ENCODE results near the gene ENTR1.
A peak's percentile ranks its signal among the peaks of the same experiment; 100 is the strongest.

Gene ENTR1

GRCh38 chr9:136373300-136374182, 36.9 kb downstream of the ENTR1 start, which contains the start of gene CARD9:
TSS of gene CARD9 (minus strand) at chr9:136373669. CDS start at chr9:136372078, 1,591 bp downstream.
- DNase-seq = no peak

DNA sequence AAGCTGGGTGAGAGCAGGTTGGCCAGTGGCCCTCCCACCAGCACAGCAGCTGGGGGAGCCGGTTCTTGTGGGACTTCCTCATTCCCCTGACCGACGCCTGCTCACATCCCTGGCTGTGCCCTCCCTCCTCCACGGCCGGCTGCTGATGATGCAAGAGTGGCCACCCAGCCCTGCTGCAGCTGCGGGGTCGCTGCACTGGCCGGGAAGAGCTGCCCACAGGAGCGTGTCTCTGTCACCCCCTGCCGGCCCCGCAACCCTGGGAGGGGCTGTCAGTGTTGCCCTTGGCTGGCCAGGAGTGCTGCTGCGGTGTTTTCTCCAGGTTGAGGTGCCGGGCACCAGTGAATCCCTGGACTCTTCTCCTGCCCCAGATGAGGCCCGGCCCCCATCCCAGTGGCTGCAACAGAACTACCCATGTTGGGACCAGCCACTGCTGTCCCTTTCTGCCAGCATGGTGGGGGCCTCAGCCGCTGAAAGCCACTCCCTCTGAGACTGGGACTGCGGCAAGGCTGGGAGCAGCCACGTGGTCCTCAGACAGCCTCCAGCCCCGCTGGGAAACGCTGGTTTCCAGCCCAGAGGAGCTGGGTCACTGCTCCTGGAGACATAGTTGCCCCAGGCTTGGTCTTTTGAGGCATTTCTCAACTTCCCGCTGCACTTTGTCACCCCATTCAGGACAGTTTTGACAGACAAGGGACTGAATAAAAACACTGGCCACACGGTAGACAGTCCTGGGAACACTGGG, 37.7 kb downstream of the ENTR1 start:
- DNase-seq = no peak

DNA sequence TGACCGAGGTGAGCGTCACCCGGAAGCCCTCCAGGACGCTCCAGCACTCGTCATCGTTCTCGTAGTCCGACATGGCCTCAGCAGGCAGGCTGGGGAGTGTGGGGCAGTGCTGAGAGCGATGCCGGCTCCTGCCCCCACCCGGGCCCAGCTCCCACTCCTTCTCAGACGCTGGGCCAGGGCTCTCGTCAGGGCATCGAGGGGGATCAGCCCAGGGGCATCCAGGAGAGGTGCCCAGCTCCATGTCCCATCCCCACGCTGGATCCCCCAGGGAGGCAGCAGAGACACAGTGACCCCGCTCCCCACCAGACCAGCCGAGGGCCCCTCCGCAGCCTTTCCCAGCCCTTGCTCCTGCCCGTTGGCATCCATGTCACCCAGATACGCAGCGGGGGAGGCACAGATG, 38.4 kb downstream of the ENTR1 start:
- DNase-seq = no peak

- DNase-seq = no peak
These were observed 38.9 kb downstream of the ENTR1 start for GRCh38 chr9:136371533-136371880.

GRCh38 chr9:136370687-136371532, 39.5 kb downstream of the ENTR1 start:
- DNase-seq = no peak

GRCh38 chr9:136370037-136370436, 40.4 kb downstream of the ENTR1 start:
- no peak for DNase-seq

GRCh38 chr9:136368190-136368589, 42.2 kb downstream of the ENTR1 start:
- DNase-seq = no peak

DNA sequence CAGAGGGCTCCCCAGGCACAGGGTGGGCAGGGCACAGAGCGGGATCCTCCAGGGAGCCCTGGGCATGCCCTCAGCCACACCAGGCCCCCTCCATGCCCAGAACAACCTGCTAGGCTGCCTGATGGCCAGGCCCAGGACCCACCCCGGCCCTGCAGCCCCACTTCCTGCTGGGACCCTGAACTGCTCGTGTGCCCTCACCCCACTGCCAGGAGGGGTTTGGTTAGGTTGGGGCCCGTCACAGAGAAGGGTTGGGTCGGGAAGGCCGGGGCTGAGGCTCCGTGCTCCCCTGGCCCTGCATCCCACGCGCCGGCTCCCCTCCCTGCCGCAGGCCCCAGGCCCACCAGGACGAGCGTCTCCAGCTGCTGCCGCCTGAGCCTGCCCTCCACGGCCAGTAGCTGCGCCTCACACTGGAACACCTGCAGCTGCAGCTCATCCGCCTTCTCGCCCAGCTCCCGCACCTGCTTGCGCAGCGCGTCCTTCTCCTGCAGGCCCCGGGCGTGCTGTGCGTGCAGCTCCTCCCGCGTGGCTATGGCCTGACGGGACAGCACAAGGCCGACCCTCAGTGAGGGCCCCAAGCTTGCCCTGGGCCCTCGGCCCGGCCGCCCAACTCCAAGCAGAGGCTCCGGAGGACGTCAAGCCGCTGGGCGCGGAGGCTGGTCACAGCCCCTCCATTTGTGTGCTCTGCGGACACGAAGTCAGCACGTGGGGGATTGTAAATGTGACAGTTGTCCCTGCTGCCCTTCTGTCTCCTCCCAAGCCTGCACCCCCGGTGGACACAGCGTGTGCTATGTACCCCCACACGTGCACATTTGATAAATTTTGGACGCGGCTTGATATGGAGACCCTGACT, 42.9 kb downstream of the ENTR1 start:
- DNase-seq = no peak

- DNase-seq = no peak
These were observed 43.6 kb downstream of the ENTR1 start for GRCh38 chr9:136366826-136367225.

DNA sequence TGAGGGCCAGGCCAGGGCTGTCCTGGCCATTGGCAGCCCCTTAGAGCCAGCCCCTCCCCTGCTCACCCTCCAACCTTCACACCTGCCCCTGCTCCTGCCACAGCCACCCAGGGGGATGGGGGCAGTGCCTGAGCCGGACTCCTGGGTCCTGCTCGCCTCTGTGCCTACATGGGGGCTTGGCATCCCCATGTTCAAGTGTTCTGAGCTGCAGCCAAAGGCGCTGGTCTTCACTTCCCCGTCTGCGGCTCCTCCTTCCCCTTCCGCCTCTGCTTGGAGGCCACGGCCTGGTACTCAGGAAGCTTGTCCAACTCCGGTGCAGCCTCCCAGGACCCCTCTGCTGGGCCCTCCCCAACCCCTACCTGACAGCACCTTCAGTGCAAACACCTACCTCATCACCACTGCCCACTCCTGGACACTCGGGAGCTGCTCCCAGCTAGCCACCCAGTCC, 44.6 kb downstream of the ENTR1 start:
- DNase-seq = no peak

DNA sequence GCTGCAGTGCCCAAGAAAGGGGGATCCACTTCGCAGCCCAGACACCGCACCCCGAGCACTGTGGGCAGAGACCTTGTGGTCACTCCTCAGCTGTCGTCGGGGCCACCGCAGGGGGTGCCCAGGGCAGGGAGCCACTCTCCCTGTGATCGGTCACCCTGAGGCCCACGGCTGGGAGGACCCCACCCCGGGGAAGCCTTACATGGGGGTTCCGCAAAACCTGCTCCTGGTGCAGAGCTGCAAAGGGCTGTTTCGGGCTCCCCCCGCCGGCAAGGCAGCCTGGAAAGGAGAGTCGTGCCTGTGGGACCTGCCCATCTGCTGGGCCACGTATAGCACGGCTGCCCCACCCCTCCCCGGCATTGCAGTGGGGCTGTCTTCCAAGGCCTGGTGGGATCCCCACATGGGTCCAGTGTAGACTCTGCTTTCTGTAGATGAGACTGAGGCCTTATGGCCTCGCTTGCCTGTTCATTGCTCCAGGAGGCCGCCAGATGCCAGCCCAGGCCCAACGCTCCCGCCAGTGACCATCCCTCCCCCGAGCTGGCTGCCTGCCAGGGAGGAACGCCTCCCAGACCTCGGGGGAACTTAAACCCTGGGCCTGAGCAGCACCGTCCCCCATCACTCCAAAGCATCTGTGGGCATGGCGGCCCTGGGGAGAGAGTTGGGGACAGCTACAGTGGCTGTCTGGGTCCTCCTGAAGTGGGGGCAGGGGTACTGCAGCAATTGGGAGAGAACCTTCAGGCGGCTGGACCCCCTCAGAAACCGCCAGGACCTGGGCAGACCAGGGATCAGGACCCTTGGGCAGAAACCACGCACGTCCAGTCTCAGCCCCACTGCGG, 45.3 kb downstream of the ENTR1 start:
- DNase-seq = no peak

- DNase-seq = no peak
These were observed 46.3 kb downstream of the ENTR1 start for GRCh38 chr9:136363949-136364748.

GRCh38 chr9:136363106-136363948, 47.1 kb downstream of the ENTR1 start, which contains the start of gene DNLZ:
TSS of gene DNLZ (minus strand) at chr9:136363744. CDS start at chr9:136363714, 30 bp downstream.
- DNase-seq = peak; percentile 86 to 95

GRCh38 chr9:136362450-136362784, 48.0 kb downstream of the ENTR1 start:
- no peak for DNase-seq

- no peak for DNase-seq
These were observed 48.5 kb downstream of the ENTR1 start for GRCh38 chr9:136361754-136362449.

DNA sequence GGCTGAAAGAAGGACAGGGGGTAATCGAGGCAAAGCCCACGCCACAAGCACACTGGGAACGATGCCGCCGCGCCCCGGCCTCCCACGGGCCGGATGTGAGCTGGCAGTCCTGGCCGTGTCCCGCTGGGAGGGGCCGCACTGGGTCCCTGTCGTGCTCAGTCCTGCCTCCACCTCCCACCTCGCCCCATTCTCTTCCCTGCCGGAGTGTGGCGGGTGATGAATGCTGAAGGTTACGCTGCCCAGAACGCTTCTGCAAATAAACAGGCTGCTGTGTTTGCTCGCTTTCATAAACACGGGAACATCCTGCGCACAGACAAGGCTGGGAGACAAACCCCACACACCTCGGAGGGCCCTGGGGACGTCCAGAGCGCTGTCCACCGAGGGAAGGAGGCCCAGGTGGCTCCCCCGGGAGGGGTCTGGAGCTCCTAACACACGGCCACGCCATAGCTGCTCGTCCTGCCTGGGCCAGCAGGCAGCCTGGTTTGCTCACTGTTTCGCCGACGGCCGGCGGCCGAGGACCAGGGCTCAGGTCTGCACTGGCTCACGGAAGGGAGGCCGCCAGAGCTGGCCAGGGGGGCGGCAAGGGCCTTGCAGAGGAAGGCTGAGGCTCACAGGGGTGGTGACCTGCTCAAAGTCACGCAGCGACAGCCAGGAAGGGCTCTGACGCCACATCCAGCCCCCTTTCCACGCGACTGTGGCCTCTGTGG, 49.2 kb downstream of the ENTR1 start:
- no peak for DNase-seq

DNA sequence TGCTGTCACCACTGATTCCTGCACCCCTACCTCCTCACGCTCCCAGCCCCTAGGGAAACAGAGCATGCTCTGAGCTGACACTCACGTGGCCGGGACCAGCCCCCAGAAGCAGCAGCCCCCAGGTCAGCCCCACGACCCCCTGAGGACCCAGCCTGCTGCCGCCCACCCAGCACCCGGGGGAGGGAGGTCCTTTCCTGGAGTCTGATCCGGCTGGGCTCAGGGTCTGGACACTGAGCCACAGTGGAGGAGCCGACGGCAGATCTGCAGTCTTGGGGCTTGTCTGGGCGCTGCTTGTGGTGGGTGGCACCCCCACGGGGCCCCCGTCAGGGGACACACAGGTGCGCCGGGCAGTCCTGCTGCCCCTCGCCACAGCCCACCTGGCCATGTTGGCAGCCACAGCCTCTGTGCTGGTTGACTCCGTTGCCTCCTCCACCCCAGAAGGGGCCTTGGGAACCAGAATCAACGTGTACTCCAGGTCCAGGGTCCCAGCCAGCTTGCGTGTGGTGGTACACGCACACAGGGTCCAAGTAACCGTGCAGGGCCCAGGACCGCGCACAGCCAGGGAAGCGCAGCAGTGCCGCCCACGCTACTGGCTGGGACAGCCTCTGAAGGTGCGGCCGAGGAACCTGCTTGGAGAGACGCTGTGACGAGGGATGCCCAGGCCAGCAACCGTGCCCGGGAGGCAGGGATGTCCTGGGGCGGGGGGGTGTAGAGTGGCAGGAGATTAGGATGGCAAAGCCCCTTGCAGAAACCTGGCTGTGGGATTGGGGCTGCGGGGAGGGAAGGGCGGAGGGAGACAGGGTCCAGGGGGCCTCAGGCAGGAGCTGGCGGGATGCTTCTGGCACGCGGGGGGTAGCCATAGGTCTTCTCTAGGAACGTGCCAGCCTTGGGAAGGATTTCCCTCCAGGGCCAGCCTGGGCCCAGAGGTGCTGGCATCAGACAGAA, 50.4 kb downstream of the ENTR1 start:
- no peak for DNase-seq
